HepG2 (cell line): ENCODE results near the gene CENATAC. TPM values are rescaled to one million over a fixed set of nuclear protein-coding genes. Genes with fewer than 3 reads are reported as not detected.
A peak's percentile ranks its signal among the peaks of the same experiment; 100 is the strongest.

ENCODE experiments used
- CEBPB ChIP-seq: IDR thresholded peaks from 2 replicates; pipeline ENCODE4 v1.6.1; 2011; ENCODE audit warnings: low read depth, low read length, improper control_type of control experiment, borderline replicate concordance
- CENPT ChIP-seq: sonication (generic); formaldehyde crosslinking; IDR thresholded peaks from 2 replicates; pipeline ENCODE4 v1.8.0; 2022; ENCODE audit warnings: low read depth, mild to moderate bottlenecking, moderate library complexity, missing genetic modification reagents
- CREM ChIP-seq, 2 experiments: sonication (generic) in 1 of 2; formaldehyde crosslinking in 1 of 2; IDR thresholded peaks; 2 replicates each; pipeline versions ENCODE4 v1.4.0 to v1.6.1; 2016 to 2020; ENCODE audit warnings: antibody characterized with exemption in 1 of 2, mild to moderate bottlenecking in 1 of 2, missing genetic modification reagents in 1 of 2
- HNRNPL ChIP-seq: fragments of 200-400 bp; formaldehyde crosslinking; IDR thresholded peaks from 2 replicates; pipeline ENCODE4 v1.6.1; 2017; ENCODE audit warnings: mild to moderate bottlenecking, low read depth, low read length
- NFRKB ChIP-seq: fragments of 450-650 bp; IDR thresholded peaks from 2 replicates; pipeline ENCODE4 v1.6.1; 2017
- NR2F2 ChIP-seq: IDR thresholded peaks from 2 replicates; pipeline ENCODE4 v1.6.1; 2012; ENCODE audit warnings: low read depth, inconsistent platforms, borderline replicate concordance
- PPARG ChIP-seq: conservative IDR thresholded peaks from 2 replicates; pipeline ENCODE4 v1.6.1; 2016; ENCODE audit warnings: missing biosample characterization, missing genetic modification reagents
- REXO4 ChIP-seq: sonication (generic); formaldehyde crosslinking; IDR thresholded peaks from 2 replicates; pipeline ENCODE4 v1.8.0; 2022; ENCODE audit warnings: missing genetic modification reagents, mild to moderate bottlenecking, borderline replicate concordance
- THYN1 ChIP-seq: sonication (generic); formaldehyde crosslinking; IDR thresholded peaks from 2 replicates; pipeline ENCODE4 v1.8.1; 2023; ENCODE audit warnings: low read depth, mild to moderate bottlenecking, moderate library complexity, missing genetic modification reagents, borderline replicate concordance
- ZBTB3 ChIP-seq: sonication (generic); formaldehyde crosslinking; IDR thresholded peaks from 2 replicates; pipeline ENCODE4 v1.4.0; 2020; ENCODE audit warnings: low read depth, mild to moderate bottlenecking, moderate library complexity, missing genetic modification reagents, borderline replicate concordance
- ZNF331 ChIP-seq: sonication (generic); formaldehyde crosslinking; IDR thresholded peaks from 2 replicates; pipeline ENCODE4 v1.4.0; 2020; ENCODE audit warnings: missing genetic modification reagents
- ZNF441 ChIP-seq: sonication (generic); formaldehyde crosslinking; IDR thresholded peaks from 2 replicates; pipeline ENCODE4 v1.7.0; 2021; ENCODE audit warnings: missing genetic modification reagents, borderline replicate concordance
- ZNF496 ChIP-seq: sonication (generic); formaldehyde crosslinking; IDR thresholded peaks from 2 replicates; pipeline ENCODE4 v1.8.1; 2023; ENCODE audit warnings: mild to moderate bottlenecking, moderate library complexity, missing genetic modification reagents; ENCODE audit not compliant: insufficient replicate concordance
- ZNF629 ChIP-seq: sonication (generic); formaldehyde crosslinking; conservative IDR thresholded peaks from 2 replicates; pipeline ENCODE4 v1.5.0; 2020; ENCODE audit warnings: missing genetic modification reagents
- ZNF674 ChIP-seq: sonication (generic); formaldehyde crosslinking; IDR thresholded peaks from 2 replicates; pipeline ENCODE4 v1.5.0; 2020; ENCODE audit warnings: low read depth, mild to moderate bottlenecking, missing genetic modification reagents
- ZNF703 ChIP-seq: sonication (generic); formaldehyde crosslinking; IDR thresholded peaks from 2 replicates; pipeline ENCODE4 v1.5.1; 2020; ENCODE audit warnings: missing genetic modification reagents, mild to moderate bottlenecking, moderate library complexity, borderline replicate concordance
- ZNF782 ChIP-seq: sonication (generic); formaldehyde crosslinking; IDR thresholded peaks from 2 replicates; pipeline ENCODE4 v1.4.0; 2020; ENCODE audit warnings: missing genetic modification reagents, mild to moderate bottlenecking, borderline replicate concordance
- polyA plus RNA-seq, 8 experiments: library from polyadenylated mRNA; depleted of rRNA in 3 of 8; stranded (reverse) in 7 of 8; unstranded in 1 of 8; fragments of >200 nt; fragmentation: Illumina TruSeq in 4 of 8; extraction: Trizol in 4 of 8; gene quantifications; 2 replicates each; pipeline versions ENCODE4 v1.2.1 to v1.2.3, GENCODE V29; 2011 to 2016; ENCODE audit warnings: low read depth in 4 of 8, missing spikeins in 1 of 8, mixed read lengths in 1 of 8; ENCODE audit not compliant: insufficient read depth in 1 of 8
- total RNA-seq, 5 experiments: library from RNA; depleted of rRNA; stranded (reverse); fragments of >200 nt; fragmentation: Illumina TruSeq; extraction: Trizol; gene quantifications; 2 replicates each; pipeline ENCODE4 v1.2.3, GENCODE V29; 2016; ENCODE audit warnings: low read depth in 1 of 5
- TF ChIP-seq, protein P1 (sequence below): sonication (generic); formaldehyde crosslinking; IDR thresholded peaks from 2 replicates; pipeline ENCODE4 v1.4.0; 2020; ENCODE audit warnings: low read depth, mild to moderate bottlenecking, missing genetic modification reagents
- TF ChIP-seq, protein P2 (sequence below), 2 experiments: sonication (generic) in 1 of 2; formaldehyde crosslinking in 1 of 2; IDR thresholded peaks; 2 replicates each; pipeline versions ENCODE4 v1.4.0 to v1.6.1; 2018 to 2020; ENCODE audit warnings: missing genetic modification reagents in 2 of 2, borderline replicate concordance in 1 of 2, low read depth in 1 of 2, mild to moderate bottlenecking in 1 of 2, missing biosample characterization in 1 of 2
- TF ChIP-seq, protein P3 (sequence below): conservative IDR thresholded peaks from 2 replicates; pipeline ENCODE4 v1.6.1; 2018; ENCODE audit warnings: missing genetic modification reagents
- TF ChIP-seq, protein P4 (sequence below): sonication (generic); formaldehyde crosslinking; IDR thresholded peaks from 2 replicates; pipeline ENCODE4 v1.4.0; 2020; ENCODE audit warnings: missing genetic modification reagents
- TF ChIP-seq, protein P5 (sequence below): IDR thresholded peaks from 2 replicates; pipeline ENCODE4 v1.6.1; 2018; ENCODE audit warnings: missing genetic modification reagents, mild to moderate bottlenecking, missing compliant biosample characterization

The CENATAC gene
- total and polyA plus RNA-seq, 2 of the 13 experiments (the other 11 are each of a cell fraction or from before 2014, with no cell fraction given): 21.7 to 25.0 TPM

DNA sequence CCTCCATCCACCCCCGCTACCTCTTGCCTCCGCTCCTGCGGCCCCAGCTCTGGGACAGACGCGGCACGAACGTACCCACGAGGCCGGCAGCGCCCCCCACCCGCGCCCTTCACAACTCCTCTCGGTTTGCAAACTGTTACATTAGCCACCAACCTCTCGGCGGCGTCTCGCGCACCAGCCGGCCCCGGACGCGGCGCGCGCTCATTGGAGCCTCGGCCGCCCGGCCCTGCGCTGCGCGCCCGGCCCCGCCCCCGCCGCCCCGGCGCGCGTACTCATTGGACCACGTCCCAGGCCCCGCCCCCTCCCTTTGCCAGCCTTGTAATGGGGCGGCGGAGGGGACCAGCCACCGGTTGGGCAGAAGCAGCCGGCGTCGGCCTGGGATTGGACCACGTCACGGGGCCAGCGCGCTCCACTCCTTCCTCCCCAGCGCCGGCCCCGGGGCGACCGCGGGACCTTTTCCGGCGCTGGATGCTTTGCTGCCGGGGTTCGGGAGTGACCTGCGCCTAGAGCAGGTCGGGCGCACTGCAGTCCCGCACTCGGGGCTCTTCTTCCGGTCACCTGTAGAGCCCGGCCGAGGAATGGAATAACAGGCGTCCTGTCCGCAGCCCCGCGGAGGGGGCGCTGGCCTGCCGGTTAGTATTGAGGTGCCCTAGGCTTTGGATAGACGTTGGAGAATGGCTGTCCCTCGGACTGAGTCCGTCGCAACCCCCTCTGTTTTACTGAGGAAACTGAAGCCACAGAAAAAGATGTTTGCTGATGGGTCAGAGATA, 59.2 kb downstream of the CENATAC start, which contains the start of gene HYOU1 (continued):
- TF ChIP-seq, protein P1, sequence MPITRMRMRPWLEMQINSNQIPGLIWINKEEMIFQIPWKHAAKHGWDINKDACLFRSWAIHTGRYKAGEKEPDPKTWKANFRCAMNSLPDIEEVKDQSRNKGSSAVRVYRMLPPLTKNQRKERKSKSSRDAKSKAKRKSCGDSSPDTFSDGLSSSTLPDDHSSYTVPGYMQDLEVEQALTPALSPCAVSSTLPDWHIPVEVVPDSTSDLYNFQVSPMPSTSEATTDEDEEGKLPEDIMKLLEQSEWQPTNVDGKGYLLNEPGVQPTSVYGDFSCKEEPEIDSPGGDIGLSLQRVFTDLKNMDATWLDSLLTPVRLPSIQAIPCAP (CRISPR knock-in tag): no peak
- TF ChIP-seq CEBPB (no peak), ZNF703 (CRISPR knock-in tag) (no peak), ZNF441 (no peak), NR2F2 (peak; percentile 51; the same call in 1 of the 2 replicates), CREM (IDR thresholded peaks at IDR 0.05) (peak; percentile 57; the same call in 1 of the 2 replicates), CREM (CRISPR knock-in tag; IDR thresholded peaks at IDR 0.05) (no peak), ZNF674 (CRISPR knock-in tag) (no peak), THYN1 (CRISPR knock-in tag) (no peak), ZNF496 (no peak), ZNF782 (CRISPR knock-in tag) (no peak), PPARG (CRISPR knock-in tag) (0 out of 2 replicates have a peak, but pooled peaks have one; percentile 41), ZNF331 (CRISPR knock-in tag) (0 out of 2 replicates have a peak, but pooled peaks have one; percentile 37), CENPT (CRISPR knock-in tag) (no peak), HNRNPL (no peak; the same call in 1 of the 2 replicates), NFRKB (no peak), ZNF629 (CRISPR knock-in tag) (no peak), ZBTB3 (CRISPR knock-in tag) (no peak), REXO4 (CRISPR knock-in tag) (no peak)
- TF ChIP-seq, protein P2, sequence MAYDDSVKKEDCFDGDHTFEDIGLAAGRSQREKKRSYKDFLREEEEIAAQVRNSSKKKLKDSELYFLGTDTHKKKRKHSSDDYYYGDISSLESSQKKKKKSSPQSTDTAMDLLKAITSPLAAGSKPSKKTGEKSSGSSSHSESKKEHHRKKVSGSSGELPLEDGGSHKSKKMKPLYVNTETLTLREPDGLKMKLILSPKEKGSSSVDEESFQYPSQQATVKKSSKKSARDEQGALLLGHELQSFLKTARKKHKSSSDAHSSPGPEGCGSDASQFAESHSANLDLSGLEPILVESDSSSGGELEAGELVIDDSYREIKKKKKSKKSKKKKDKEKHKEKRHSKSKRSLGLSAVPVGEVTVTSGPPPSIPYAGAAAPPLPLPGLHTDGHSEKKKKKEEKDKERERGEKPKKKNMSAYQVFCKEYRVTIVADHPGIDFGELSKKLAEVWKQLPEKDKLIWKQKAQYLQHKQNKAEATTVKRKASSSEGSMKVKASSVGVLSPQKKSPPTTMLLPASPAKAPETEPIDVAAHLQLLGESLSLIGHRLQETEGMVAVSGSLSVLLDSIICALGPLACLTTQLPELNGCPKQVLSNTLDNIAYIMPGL (CRISPR knock-in tag; IDR thresholded peaks at IDR 0.05; ENCODE audit: borderline replicate concordance in 1 of 2, low read depth in 1 of 2): 0 out of 4 replicates have a peak, but pooled peaks of 1 of the 2 experiments have one; percentile 42
- TF ChIP-seq, protein P3, sequence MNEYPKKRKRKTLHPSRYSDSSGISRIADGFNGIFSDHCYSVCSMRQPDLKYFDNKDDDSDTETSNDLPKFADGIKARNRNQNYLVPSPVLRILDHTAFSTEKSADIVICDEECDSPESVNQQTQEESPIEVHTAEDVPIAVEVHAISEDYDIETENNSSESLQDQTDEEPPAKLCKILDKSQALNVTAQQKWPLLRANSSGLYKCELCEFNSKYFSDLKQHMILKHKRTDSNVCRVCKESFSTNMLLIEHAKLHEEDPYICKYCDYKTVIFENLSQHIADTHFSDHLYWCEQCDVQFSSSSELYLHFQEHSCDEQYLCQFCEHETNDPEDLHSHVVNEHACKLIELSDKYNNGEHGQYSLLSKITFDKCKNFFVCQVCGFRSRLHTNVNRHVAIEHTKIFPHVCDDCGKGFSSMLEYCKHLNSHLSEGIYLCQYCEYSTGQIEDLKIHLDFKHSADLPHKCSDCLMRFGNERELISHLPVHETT (CRISPR knock-in tag): peak; percentile 97
- TF ChIP-seq, protein P4, sequence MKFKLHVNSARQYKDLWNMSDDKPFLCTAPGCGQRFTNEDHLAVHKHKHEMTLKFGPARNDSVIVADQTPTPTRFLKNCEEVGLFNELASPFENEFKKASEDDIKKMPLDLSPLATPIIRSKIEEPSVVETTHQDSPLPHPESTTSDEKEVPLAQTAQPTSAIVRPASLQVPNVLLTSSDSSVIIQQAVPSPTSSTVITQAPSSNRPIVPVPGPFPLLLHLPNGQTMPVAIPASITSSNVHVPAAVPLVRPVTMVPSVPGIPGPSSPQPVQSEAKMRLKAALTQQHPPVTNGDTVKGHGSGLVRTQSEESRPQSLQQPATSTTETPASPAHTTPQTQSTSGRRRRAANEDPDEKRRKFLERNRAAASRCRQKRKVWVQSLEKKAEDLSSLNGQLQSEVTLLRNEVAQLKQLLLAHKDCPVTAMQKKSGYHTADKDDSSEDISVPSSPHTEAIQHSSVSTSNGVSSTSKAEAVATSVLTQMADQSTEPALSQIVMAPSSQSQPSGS (CRISPR knock-in tag): peak; percentile 60; the same call in 1 of the 2 replicates
- TF ChIP-seq, protein P5, sequence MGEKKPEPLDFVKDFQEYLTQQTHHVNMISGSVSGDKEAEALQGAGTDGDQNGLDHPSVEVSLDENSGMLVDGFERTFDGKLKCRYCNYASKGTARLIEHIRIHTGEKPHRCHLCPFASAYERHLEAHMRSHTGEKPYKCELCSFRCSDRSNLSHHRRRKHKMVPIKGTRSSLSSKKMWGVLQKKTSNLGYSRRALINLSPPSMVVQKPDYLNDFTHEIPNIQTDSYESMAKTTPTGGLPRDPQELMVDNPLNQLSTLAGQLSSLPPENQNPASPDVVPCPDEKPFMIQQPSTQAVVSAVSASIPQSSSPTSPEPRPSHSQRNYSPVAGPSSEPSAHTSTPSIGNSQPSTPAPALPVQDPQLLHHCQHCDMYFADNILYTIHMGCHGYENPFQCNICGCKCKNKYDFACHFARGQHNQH (CRISPR knock-in tag): peak; percentile 64
